Fibroblast of upper back skin (primary cell): ENCODE data around the gene AP1S3.

Experiments
- DNase-seq: peaks from one replicate; pipeline ENCODE4 v3.0.0-alpha.2; 2013

The AP1S3 gene

GRCh38 chr2:223721746-223722145, 115.6 kb downstream of the AP1S3 start:
- no peak for DNase-seq

- DNase-seq, result no peak
Measured at GRCh38 chr2:223720367-223720766, 117.0 kb downstream of the AP1S3 start.

GRCh38 chr2:223712642-223713041, 124.7 kb downstream of the AP1S3 start:
- DNase-seq, result no peak

GRCh38 chr2:223711596-223712326, 125.6 kb downstream of the AP1S3 start:
- DNase-seq, result no peak
